Lower leg skin (tissue), 4 donors: ENCODE measurements around the gene RUNX2. TPM values are rescaled to one million over a fixed set of nuclear protein-coding genes. Genes with fewer than 3 reads are reported as not detected.

Source experiments
- DNase-seq, 2 donors: peaks; one replicate each; pipeline ENCODE4 v3.0.0-alpha.2; 2019; ENCODE audit warnings: low spot score in 2 of 2
- H3K4me3 ChIP-seq: fragments of 200-600 bp; sonication (generic); 2 replicates; pipeline ENCODE4 v1.5.1; 2017; ENCODE audit warnings: mild to moderate bottlenecking, low read depth; ENCODE audit not compliant: poor library complexity, severe bottlenecking
- POLR2A ChIP-seq, 2 donors: fragments of 450-650 bp; IDR thresholded peaks; one replicate each; pipeline ENCODE4 v1.6.1; 2016 to 2017; ENCODE audit warnings: antibody characterized with exemption in 2 of 2, mild to moderate bottlenecking in 1 of 2, moderate library complexity in 1 of 2
- WGBS, 2 donors: methylation state at CpG; one replicate each; pipeline ENCODE4 v1.1.5; 2018; 5-methylcytosine and 5-hydroxymethylcytosine counted together
- intact Hi-C: fragments of 100-400 bp; cut with DNase I; formaldehyde crosslinking; loops from one replicate; pipeline ENCODE4 v1.15.0; 2023; ENCODE audit warnings: low total_unique reads
- total RNA-seq, 4 donors: library from RNA; depleted of rRNA; stranded (reverse); fragments of >200 nt; gene quantifications; one replicate each; pipeline ENCODE4 v1.1.0, GENCODE V29; 2016
- TF ChIP-seq, protein P1 (sequence below), 3 donors: fragments of 450-650 bp; IDR thresholded peaks; one replicate each; pipeline ENCODE4 v1.5.1; 2016; ENCODE audit warnings: antibody characterized with exemption in 3 of 3, mild to moderate bottlenecking in 3 of 3, moderate library complexity in 2 of 3

Gene RUNX2
- total RNA-seq, 4 donors from 2014 or later: 1.8 to 4.8 (median 3.1) TPM

DNA sequence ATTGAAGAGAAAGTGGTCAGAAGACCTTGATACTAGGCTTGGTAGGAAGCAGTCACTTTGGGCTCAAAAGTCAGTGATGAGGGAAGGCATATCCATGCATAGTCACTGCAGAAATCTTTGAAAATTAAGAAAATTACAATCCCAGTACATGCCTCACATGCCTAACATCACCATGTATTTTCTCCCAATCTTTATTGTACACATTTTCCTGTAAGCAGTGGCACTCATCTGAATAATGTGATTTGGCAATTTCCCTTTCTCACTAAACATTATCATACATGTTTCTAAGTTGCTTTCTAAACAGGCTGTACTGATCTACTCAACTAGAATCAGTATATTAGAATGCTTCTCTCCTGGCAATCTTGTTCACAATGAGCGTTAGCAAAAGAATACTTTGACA is 330.3 kb downstream of the RUNX2 start:
- intact Hi-C loops: no loop called here
- 91 to 98% methylated on average over 1 of the region's 1 CpG for WGBS, 2 donors
- no peak for DNase-seq
- TF ChIP-seq, protein P1, sequence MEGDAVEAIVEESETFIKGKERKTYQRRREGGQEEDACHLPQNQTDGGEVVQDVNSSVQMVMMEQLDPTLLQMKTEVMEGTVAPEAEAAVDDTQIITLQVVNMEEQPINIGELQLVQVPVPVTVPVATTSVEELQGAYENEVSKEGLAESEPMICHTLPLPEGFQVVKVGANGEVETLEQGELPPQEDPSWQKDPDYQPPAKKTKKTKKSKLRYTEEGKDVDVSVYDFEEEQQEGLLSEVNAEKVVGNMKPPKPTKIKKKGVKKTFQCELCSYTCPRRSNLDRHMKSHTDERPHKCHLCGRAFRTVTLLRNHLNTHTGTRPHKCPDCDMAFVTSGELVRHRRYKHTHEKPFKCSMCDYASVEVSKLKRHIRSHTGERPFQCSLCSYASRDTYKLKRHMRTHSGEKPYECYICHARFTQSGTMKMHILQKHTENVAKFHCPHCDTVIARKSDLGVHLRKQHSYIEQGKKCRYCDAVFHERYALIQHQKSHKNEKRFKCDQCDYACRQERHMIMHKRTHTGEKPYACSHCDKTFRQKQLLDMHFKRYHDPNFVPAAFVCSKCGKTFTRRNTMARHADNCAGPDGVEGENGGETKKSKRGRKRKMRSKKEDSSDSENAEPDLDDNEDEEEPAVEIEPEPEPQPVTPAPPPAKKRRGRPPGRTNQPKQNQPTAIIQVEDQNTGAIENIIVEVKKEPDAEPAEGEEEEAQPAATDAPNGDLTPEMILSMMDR (IDR thresholded peaks at IDR 0.05): no peak
- no peak for TF ChIP-seq POLR2A (IDR thresholded peaks at IDR 0.05)
- H3K4me3 ChIP-seq: no peak overlapping the region

DNA sequence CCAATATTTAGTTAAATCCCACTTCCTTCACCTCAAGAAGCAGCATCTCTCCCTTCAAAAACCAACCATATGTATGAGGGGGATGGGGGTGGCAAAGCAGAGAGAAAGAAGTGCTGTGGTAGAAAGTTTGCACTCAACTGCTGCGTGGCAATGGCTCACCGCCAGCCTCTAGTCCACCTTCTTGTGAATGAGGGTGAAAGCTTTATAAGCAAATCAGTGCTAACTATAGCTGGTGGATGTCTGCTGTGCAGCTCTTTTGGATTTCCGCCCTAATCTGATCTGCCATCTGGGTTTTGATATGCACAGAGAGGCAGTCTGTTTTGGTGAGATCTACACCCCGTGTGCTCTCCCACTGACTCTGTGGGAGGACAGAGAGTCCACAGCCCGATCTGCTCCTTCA is 330.8 kb downstream of the RUNX2 start:
- 62 to 68% methylated on average over 5 of the region's 5 CpGs for WGBS, 2 donors
- intact Hi-C loops: no loop called here
- DNase-seq: peak in 1 of 2 donors; percentile 32
- TF ChIP-seq, protein P1 (IDR thresholded peaks at IDR 0.05): no peak
- no peak for TF ChIP-seq POLR2A (IDR thresholded peaks at IDR 0.05)
- H3K4me3 ChIP-seq: no peak overlapping the region

DNA sequence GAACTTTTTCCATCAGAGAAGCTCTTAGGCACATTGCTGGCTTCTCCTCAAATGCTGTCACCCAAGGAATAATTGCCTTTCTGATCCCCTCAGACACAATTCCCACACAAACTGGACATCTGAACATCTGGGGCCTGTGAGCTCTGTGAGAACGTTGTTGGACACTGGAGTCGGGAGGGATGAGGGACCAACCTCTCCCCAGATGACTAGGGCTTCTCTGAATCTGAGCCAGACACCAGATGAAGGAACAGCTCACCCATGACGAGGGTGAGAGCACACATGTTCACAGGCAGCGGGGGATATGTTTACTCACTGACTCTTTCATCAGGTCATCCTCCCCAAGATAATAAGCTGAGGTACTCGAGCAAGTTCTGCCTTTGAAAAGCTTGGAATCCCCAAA is 333.5 kb downstream of the RUNX2 start:
- 76 to 93% methylated on average over 5 of the region's 5 CpGs for WGBS, 2 donors
- TF ChIP-seq, protein P1 (IDR thresholded peaks at IDR 0.05): no peak
- TF ChIP-seq POLR2A (IDR thresholded peaks at IDR 0.05): no peak
- intact Hi-C loops: no loop called here
- H3K4me3 ChIP-seq: no peak overlapping the region
- no peak for DNase-seq

DNA sequence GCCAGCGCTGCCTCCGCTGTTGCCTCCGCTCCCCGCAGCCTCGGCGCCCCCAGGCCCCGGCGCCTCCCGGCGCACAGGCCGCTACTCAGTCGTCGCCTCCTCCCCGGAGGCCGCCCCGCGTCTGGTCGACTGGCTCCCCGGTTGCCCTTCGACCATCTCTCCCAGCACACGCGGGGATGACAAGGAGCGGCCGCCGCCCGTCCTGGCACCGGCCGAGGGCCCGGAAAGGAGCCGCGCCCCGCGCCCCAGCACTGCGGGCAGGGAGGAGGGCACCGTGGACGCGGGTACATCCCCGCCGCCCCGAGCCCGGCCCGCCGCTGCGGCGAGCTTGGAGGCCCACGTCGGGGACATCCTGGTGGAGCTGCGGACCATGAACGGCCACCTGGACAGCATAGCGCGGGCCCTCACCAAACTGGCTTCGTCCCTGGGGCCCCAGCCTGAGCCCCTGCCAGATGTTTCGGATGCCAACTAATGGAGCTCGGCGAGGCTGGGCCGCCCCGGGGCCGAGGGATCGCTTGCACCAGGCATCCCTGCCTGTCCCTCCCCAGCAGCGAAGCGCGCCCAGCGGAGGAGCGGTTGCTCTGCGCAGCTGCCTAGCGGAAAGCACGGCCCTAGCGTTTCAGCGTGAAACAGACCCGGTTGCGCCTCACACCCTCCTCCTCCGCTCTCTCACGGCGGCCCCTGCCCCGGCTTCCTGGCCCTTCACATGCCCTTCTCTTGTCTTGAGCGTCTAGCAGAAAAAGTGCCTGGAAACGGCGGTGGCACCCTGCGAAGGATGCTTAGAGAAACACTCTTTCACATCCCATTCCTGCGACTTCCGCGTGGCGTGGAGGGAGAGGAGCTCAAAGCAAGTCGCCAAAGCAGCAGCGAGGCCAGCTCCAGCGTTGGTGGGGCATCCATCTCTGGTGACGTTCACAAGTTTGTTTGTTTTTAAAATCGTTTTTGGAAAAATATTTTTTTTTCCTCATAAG is 335.4 kb downstream of the RUNX2 start:
- intact Hi-C loops: no loop called here

DNA sequence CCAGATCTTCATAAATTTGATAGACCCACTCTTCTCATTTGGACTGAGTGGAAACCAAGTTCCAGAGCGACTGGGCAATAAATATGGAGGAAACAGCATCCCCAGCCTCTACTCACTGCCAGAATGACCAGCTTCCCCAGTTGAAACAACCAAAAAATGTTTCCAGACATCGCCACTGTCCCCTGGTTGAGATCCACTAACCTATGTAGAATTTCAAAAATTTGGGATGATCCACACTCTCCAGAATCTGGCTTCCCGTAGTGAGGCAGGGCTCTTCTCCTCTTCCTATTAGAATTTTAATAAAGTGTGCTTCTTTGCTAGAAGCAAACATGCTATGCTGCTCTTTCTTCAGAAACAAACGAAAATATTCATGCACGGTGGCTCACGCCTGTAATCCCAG is 336.6 kb downstream of the RUNX2 start:
- no peak overlapping the region for H3K4me3 ChIP-seq
- DNase-seq: no peak
- no peak for TF ChIP-seq POLR2A (IDR thresholded peaks at IDR 0.05)
- TF ChIP-seq, protein P1 (IDR thresholded peaks at IDR 0.05): no peak
- intact Hi-C loops: no loop called here
- WGBS, 2 donors: 92 to 98% methylated on average over 6 of the region's 6 CpGs

More for the DNA sequence above, 335.4 kb downstream of the RUNX2 start:
- DNase-seq: no peak
- WGBS, 2 donors: 22 to 26% methylated on average over 56 to 58 of the region's 88 CpGs
- TF ChIP-seq POLR2A (IDR thresholded peaks at IDR 0.05): no peak
- TF ChIP-seq, protein P1 (IDR thresholded peaks at IDR 0.05): no peak
- H3K4me3 ChIP-seq: no peak overlapping the region
